GM19395 (cell line): ENCODE measurements around the gene ADAM33.

Source experiments
- ATAC-seq: cut with Tn5 transposase; IDR thresholded peaks from one replicate; pipeline ENCODE4 v1.9.1; 2021; ENCODE audit warnings: mild to moderate bottlenecking, moderate library complexity; ENCODE audit not compliant: unreplicated experiment

Gene ADAM33

GRCh38 chr20:3707508-3707899 lies 25.7 kb upstream of the ADAM33 start:
- ATAC-seq = no peak

GRCh38 chr20:3706774-3707507 lies 25.1 kb upstream of the ADAM33 start:
- ATAC-seq = no peak

GRCh38 chr20:3705970-3706739 lies 24.3 kb upstream of the ADAM33 start:
- no peak for ATAC-seq

- ATAC-seq = no peak
Measured at GRCh38 chr20:3705491-3705969, 23.7 kb upstream of the ADAM33 start.

- no peak for ATAC-seq
Measured at GRCh38 chr20:3704087-3704486, 22.3 kb upstream of the ADAM33 start.

- no peak for ATAC-seq
Measured at GRCh38 chr20:3702611-3703391, 21.0 kb upstream of the ADAM33 start.

- no peak for ATAC-seq
Measured at GRCh38 chr20:3701061-3701998, 19.5 kb upstream of the ADAM33 start.

- no peak for ATAC-seq
Measured at GRCh38 chr20:3699037-3699436, 17.2 kb upstream of the ADAM33 start.

GRCh38 chr20:3698591-3699001 lies 16.8 kb upstream of the ADAM33 start:
- no peak for ATAC-seq

GRCh38 chr20:3697588-3698305 lies 15.9 kb upstream of the ADAM33 start:
- no peak for ATAC-seq

GRCh38 chr20:3696745-3697587 lies 15.2 kb upstream of the ADAM33 start:
- no peak for ATAC-seq

- no peak for ATAC-seq
Measured at GRCh38 chr20:3696200-3696599, 14.4 kb upstream of the ADAM33 start.

GRCh38 chr20:3694864-3695263 lies 13.1 kb upstream of the ADAM33 start:
- ATAC-seq = no peak

- ATAC-seq = no peak
Measured at GRCh38 chr20:3693376-3693775, 11.6 kb upstream of the ADAM33 start.

- ATAC-seq = no peak
Measured at GRCh38 chr20:3692706-3693294, 11.0 kb upstream of the ADAM33 start.

- ATAC-seq = no peak
Measured at GRCh38 chr20:3691897-3692296, 10.1 kb upstream of the ADAM33 start.

GRCh38 chr20:3691306-3691705 lies 9.5 kb upstream of the ADAM33 start:
- no peak for ATAC-seq

GRCh38 chr20:3690413-3690812 lies 8.6 kb upstream of the ADAM33 start:
- no peak for ATAC-seq
